Spleen (tissue), 7 donors: Measurements from ENCODE around the gene FSTL4.

Experiments used
- CTCF ChIP-seq, 11 experiments: fragments of 200-600 bp in 7 of 11; fragments of 450-650 bp in 4 of 11; sonication (generic) in 4 of 11; IDR thresholded peaks in 8 of 11; conservative IDR thresholded peaks in 3 of 11; 1 replicate in 7 of 11; 2 replicates in 4 of 11; pipeline versions ENCODE4 v1.4.0 to v1.8.0; 2016 to 2021; ENCODE audit warnings: antibody characterized with exemption in 11 of 11, inconsistent platforms in 4 of 11, mild to moderate bottlenecking in 1 of 11
- POLR2A ChIP-seq, 3 donors: fragments of 450-650 bp; IDR thresholded peaks; one replicate each; pipeline ENCODE4 v1.5.1; 2017; ENCODE audit warnings: antibody characterized with exemption in 3 of 3, mild to moderate bottlenecking in 1 of 3
- POLR2AphosphoS5 ChIP-seq, 3 donors: sonication (generic); formaldehyde crosslinking; IDR thresholded peaks; one replicate each; pipeline ENCODE4 v1.5.1; 2017; ENCODE audit warnings: antibody characterized with exemption in 3 of 3
- donor health status: DM: no; HTN: no; CAD: no; lungs with moderate emphysema.
- donor health status: DM: no; HTN: no; CAD: no.
- donor health status: DM: no; HTN: no; CAD: no.

- TF ChIP-seq POLR2AphosphoS5 (IDR thresholded peaks at IDR 0.05), result no peak
- TF ChIP-seq CTCF (IDR thresholded peaks at IDR 0.05 in 8 of 11, conservative IDR thresholded peaks at IDR 0.05 in 3 of 11), result no peak
- TF ChIP-seq POLR2A (IDR thresholded peaks at IDR 0.05), result no peak
These were observed 118.0 kb downstream of the FSTL4 start for GRCh38 chr5:133494232-133494922.
